Amniotic epithelial cell (primary cell): Measurements from ENCODE around the gene LCE2D.

Source experiments
- DNase-seq: peaks from one replicate; pipeline ENCODE4 v3.0.0-alpha.2; 2010; ENCODE audit warnings: low read depth

Gene LCE2D

GRCh38 chr1:152697701-152698600 is 34.8 kb downstream of the LCE2D start, which contains the start of gene LCE2A:
Gene LCE2A (plus strand): TSS chr1:152698345. CDS start chr1:152698902, 557 bp downstream.
- DNase-seq = no peak

- DNase-seq = no peak
These were observed 36.6 kb downstream of the LCE2D start for GRCh38 chr1:152699746-152700145.

- DNase-seq = no peak
These were observed 44.7 kb downstream of the LCE2D start, which contains the start of gene LCE4A for GRCh38 chr1:152707860-152708259. Gene LCE4A (plus strand): TSS chr1:152708160. CDS start chr1:152709076, 916 bp downstream.
